NCI-H1930 (cell line): ENCODE data around the gene TCF4.

Source experiments
- DNase-seq, 2 experiments: peaks; one replicate each; lab custom pipeline; 2025; lab: John Stamatoyannopoulos, UW

TCF4 gene

DNA sequence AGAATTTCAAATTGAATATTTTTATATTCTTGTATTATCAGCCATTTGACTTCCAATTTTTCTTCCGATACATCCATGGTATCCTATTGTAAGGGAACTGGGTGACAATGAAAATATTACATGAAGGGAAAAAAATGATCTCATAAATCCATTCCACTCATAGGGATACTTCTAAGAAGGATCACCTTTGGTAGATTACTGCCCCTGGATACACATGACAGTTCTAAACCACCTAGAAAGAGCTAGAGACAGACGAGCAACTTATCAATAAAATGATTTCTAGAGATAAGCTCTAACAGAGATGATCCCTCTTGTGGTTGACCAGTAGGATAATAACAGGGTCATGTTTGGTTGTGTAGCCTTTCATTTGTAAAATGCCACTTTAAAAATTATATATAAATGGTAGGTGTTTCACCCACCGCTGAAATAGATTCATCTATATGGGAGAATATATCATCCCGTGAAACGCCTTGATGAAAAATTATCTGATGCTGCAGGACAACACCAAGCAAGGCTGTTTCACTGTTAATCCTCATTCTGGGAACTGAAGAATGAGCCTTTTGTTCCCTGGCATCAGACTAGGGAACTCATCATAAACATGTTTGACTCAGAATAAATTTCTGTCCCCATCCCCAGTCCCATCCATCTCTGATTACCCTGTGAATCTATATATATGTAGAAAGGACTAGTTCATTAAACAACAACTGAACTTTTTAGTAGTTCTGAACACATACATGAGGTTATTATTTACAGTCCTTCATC lies 180.0 kb downstream of the TCF4 start:
- peak in 1 of 2 experiments; percentile 32 for DNase-seq

DNA sequence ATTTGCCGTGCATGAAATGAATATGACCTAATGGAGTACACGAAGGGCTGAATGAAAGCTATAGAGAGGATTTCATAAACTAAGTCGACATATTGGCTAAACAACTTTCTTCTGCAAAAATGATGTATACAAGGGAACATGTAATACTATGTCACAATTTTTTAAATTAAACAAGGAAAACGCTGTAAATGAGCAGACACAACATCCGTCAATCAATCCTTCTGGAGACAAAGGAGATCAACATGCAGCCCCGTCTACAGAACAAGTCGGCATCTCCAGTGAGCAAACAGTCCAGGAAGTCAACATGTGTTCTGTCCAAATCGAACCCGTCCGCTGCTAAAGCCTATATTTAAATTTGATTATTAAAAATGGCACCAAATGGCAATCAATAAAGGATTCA lies 180.8 kb downstream of the TCF4 start:
- peak in 1 of 2 experiments; percentile 48 for DNase-seq

DNA sequence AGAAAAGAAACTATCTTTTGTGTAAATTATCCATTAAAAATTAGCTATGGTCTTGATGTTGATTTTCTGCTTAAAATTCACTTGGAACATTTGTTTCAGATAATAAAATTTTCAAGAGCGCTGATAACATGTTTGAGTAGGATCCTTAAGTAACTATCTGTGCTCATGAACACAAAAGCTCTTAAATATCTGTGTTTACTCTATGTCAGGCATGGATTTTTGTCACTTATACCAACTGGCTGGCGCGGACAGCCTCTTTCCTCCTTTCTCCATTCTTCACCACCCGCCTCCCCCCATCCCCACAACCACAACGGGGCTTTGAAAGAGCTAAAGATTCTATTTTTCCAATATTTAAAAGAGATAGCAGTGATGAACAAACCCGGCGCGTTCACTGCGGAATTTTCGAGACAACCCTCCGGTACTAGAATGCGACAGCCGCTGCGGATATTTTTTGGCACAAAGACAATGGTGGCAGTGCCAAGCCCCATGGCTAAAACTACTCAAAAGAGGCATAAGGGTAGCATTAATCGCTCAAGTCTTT lies 181.5 kb downstream of the TCF4 start:
- peak in 1 of 2 experiments; percentile 40 for DNase-seq

DNA sequence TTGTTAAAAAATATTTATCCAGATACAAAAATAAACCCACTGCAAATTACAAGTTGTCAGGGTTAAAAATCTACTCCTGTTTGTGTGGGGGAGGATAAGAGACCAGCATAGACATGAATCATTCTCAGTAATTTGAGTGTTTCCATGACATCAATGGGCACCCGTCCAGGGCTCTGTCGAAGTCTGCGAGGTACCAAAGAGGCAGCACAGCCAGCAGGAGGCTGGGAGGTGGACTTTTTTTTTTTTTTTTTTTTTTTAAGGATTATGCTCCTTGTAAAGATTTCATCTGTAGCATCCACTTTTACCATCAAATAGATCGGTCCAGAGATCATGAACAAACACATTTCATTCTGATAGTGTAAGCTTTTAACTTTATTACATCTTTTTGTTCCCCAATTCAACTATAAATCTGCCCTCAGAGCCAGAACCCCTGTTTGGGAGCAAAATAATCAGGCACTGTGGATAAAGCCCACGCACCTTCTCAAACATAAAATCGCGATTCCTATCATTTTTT lies 182.0 kb downstream of the TCF4 start:
- DNase-seq: peak; percentile 82 to 90

DNA sequence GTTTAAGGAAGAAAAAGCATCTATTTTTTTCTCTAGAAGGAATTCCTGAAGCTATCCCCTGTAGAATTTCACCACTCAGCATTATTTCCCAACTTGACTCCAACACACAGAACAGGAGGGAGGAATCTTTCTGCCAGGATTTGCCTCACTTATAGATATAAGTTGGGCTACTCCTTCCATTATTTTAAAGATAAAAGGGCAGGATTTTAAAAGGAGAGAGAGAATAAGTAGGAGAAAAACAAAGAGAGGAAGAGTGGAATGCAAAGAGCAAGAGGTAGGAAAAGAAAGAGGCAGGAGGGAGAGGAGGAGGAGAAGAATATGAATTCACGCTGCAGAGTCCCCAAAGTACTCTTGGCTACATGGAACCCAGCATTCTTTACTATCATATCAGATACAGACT lies 182.5 kb downstream of the TCF4 start:
- DNase-seq: no peak

DNA sequence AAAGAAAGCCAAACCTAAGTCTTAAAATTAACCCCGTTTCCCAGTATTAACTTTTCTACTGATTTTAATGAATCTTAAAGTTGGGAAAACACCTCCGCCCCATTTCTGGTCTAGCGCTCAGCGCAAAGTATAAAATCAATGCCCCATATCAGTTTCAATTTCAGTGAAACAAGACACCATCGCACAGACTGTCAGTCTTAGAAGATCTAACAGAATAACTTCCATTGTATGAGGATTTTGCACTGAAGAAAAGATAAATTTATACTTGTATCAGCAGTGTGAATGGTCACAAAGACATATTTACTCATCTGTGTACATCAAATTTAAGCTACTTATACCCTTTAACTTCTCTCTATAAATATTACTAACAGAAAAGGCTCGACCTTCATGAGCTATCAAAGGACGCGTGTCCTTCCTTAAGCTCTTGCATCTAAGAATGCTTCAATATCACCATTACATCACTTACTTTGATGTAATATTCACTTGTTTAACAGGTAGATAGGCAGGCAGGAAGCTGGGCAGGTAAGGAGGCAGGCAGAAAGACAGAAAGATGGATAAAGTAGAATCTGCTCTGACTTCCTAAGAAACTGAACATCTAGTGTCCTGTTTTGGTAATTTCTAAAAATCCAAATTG lies 183.0 kb downstream of the TCF4 start:
- DNase-seq: no peak

DNA sequence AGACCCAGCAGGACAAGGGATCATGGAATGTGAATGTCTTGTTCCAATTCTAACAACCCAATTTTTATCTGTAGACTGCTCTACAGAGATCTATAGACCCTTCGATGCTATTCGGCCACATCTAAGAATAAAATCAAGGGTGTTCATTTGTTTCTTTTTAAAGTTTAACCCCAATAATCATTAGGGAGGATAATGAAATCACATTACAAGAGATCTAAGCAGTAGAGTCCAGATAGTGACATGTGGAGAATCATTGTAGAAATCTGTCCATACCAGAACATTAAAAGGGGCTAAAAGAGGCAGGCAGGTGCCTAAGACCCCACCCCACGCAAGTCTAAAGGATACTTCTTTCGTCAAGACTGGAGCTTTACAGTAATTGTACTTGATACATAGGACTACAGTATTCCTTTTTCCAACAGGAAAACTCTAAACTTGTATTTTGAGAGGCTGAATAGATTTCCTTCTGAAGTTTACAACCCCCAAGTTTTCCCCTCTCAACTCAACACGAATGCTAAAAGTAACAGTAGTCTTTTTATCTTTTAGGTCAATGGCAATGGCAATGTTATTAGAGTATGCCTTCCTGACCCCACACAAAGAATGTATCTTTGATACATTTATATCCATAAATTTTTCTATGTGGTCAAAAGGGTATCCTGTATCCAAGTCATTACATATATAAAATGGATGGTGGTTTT lies 183.7 kb downstream of the TCF4 start:
- no peak for DNase-seq

DNA sequence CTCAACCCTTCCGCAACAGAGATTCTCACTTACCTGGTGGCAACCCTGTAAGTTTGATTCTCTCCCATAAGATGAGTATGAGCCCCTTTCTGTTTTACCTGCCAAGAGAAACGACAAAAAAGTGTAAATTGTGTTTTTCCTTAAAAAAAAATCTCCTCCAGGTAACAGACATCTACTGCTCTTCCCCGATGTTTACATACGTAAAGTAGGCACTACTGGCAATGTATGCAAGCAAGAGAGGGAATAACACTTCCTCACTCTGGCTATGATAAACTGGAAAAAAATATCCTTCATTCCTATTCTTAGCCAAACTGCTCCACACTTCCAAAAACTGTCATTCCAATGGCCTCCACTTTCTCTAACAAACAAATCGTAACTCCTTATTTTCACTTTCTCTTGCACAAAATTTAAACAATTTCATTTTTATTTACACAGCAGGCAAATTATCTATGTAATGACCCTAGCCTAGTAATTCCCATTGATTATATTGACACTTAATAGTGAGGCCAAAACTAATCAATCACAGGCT lies 184.5 kb downstream of the TCF4 start:
- no peak for DNase-seq

DNA sequence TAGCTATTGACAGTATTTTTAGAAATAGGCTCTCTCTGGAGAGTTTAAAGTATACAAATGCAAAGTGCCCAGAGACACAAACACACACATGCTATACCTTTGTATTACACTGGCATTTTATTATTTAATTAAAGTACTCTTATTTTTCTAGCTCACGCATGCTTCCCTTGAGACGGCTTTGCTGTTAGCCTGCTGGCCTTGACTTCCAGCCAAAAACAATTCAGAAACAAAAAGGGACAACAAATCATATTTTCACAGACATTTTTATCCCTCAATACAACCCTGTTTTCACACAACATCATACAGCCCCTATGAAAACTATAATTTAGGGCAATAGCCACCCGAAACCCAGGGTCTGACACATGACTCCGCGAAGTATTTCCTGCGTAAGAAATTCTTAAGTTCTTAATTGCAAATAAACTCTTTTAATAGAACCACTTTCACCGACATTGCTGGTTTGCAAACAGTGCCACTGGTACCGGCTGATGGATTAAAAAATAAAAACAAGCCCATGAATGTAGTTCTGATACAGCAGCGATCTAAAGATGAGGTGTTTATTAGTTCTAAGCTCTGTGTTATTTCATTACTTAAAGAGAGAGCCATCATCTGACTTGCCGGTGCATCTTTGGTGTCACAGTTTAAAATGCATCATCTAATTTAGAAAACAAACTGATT lies 185.1 kb downstream of the TCF4 start:
- DNase-seq: peak; percentile 22 to 76

DNA sequence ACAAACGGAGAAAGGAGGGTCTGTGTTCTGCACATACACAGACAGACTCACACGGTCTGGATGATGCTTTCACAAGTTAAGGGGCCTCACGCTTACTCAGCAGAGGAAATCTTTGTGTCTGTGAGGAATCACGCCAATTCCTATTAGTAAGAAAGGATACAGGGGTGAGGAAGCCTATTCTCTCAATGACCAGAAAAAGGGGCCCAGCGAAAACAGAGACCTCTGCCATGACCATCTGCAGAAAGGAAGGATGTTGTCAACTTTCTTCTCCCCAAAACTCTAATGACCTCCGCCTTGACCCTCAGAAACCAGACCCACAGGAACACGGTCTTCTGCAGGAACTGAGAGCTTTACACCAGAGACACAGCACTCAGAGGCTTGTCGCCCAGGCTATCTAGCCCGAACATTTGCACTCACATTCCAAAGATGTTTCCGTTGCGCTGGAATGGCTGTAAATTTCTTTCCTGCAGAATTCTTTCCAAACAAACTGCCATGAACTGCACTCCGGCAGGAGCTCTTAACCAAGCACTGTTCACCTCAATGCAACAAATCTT lies 186.3 kb downstream of the TCF4 start:
- DNase-seq: no peak

DNA sequence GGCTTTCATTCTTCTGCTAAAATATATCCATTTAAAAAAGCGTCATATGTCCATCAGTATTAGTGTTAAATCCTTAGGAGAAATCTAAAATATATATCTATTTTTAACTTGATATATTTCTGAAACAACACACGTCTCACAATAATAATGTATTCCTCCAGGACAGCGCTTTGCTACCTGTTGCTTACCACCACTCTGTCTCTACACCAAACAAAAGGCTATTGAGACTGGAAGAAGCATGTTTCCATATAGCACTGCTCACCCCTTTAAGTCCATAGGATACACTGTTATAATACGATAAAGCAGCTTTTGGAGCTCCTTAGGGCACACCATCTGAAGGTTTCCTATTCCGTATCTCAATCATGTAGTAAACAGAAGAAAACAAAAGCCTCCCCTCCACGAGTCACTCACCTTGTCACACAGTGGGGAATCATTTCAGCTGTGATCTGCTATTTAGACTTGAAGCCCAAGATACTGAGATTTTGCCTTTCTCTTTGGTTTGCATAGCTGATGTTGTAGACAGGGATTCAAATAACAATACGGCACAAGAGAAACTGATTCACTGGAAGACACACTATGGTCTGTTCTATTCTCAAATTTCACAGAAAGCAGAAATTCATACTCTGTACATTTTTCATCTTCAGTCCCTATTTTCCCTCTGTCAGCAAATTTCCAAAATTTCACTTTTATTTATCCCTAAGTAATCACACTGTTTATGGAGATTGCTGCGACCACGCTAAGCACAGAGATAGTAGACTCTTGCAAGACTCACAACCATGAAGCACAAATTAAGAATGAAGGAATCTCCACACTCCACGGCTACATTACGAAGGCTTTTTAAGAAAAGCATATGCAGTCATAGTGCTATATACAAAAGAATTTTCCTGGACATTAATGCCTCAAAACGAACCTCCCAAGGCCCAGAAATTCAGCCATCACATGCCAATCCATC lies 187.1 kb downstream of the TCF4 start:
- no peak for DNase-seq

DNA sequence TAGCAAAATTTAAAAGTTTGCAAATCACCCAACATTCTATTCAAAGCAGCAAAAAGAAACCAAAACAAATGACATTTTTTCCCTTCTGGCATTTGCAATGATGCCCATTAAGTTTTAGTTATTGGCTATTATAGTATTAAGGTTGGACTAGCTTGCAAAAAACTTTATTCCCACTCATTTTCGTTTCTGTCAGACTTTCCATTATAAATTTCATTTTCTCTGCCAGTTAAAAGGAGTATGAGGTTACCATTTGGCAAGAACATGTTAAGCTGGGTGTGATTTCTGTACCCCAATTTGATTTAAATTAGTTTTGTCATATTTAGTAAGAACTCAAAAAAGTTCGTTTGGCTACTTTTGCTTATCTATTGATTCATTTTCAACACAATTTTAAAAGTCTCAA lies 187.9 kb downstream of the TCF4 start:
- DNase-seq: no peak

DNA sequence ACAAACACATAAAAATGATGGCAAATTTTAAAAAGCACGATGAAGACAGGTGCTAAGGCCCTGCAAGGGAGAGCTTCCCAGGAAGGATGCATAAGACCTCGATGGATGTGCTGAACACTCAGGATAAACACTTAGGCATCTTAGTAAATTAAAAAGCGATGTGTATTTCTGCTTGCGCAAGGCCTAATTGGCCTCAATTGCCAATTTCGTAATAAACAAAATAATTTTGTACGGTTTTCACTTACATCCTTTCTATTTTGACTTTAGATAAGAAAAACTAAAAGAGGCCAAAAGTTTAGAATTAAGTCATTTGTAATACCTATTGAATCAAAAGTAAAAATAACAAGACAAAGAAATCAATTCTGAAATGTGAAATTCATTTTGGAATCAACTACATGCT lies 189.1 kb downstream of the TCF4 start:
- no peak for DNase-seq

DNA sequence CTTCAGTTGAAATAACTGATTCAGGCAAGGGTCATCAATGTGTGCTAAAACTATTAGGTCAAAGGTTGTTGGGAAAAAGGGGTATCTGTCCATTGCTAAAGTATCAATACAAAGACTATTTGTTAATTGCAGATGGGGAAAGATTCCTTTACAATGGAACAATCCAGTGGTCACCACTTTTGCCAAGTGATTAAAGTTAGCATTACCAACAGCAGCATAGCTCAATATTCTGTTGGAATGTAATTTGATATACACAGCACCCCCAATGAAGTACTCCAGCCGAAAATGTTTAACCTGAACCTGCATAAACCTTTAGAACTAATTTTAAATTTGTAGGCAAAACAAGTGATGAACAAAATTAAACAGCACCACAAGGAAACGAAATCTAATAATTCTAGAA lies 191.0 kb downstream of the TCF4 start:
- no peak for DNase-seq

DNA sequence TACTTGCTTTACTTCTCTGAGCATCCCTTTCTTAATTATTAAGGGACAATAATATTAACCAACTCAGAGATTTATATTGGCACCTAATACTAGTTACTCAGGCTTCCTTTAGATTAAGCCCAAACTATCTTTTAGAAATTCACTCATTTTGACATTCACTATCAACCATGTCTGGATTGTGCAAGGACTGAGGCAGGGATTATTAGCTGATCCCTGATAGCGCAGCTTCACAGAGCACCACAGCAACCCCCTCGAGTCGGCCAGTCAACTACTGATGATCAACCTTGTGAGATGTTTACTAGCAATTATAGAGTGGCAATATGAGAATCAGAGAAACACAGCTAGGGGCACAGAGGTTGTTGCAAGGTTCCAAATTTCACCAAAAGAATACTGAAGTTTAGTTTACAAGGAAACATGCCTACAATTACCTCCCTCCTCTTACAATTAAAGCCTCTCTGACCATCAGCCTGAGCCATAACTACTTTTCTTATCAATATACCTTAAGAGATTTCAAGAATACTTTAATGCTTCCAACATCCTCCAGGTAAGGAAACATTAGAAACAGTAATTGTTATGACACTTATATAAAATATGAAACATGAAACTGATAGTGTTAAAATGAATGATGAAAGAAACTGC lies 191.6 kb downstream of the TCF4 start:
- DNase-seq: no peak

DNA sequence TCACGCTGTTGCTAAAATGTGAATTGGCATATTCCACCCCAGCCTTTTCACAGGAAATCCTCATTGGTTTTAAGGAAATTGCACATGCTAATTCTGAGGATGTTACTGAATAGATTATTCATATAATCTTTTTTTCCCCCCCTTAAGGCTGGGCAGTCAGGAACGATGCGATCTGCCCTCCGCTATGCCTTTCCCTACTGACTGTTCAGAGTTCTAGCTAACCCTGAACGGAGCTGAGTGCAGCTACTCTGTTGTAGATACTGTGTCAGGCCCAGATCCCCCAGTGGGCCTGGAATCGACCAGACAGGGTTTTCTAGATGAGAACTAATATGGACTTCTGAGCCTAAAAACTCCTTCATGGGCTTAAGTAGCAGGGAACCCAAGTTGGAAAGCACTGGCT lies 192.2 kb downstream of the TCF4 start:
- no peak for DNase-seq

DNA sequence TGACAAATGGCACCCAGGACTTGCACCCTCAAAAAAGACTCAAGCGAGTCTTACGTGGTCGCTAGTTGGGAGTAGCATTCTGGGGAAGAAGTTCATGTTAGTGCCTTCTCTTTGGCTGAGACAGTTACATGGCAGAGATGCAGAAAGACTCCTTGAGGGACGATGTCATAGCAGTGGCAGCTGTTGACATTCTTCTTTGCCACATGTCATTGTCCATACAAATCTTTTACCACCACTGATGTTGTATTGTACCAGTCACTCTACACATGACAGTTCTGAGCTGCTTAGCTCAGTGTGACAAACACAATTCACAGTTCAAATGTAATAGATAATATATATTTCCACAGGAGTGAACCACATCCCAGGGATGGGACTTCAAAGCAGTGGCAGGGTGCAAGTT lies 197.1 kb downstream of the TCF4 start:
- no peak for DNase-seq

DNA sequence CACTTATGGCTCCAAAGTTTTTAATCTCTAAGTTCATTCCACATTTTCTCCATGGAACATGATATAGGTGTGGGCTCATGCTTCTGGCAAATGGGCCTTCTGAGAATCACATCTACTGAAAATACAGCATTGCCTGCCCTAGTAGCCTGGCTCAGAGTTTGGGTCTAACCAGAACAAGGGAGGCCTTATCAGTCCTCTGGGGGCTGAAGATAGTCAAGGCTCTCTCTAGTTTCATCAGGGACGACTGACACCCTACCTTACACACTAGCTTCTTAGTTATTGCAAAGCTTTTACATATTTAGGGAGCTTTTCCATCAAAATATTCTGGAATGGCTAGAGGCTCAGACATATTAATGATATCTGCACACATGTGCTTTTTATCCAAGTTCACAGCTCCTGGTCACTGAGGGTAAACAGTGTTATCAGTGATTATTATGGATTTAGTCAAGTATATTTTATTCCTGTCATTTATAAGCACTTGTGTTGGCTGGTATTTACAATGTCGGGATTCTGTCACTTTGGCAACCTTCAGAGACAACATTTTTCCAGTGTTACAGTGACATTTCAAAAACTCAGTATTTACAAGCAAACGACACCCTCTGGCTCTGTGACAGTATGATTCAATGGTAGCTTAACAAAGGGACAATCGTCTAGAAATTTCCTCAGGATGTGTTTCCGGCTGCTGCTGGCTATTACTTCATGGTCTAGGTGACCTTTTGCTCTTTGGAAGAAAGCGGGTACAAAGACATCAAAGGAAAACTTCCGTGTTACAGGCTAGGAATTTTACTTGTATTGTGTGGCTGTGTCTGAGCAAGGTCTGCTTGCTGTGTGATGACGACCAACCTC lies 200.6 kb downstream of the TCF4 start:
- DNase-seq: no peak

DNA sequence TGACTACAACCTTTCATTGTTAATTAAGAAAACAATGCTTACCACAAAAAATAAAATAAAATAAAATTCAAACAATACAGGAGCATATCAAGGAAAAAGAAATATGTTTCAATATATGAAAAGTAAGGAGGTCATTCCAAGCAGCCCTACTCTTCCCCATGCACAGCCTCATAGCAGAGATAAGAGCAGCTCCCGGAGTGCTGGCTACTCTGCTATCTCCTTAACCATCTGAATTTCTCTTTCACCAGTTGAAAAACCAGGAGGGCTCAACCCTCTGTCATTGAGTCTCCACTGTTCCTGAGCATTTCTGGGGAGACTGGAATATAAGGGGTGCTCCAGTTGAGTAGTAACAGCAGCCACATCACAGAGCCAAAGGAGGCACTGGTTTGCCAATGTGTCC lies 201.4 kb downstream of the TCF4 start:
- DNase-seq: no peak
